Upper lobe of left lung (tissue), 4 donors: ENCODE data around the gene CACNA1D.

Source experiments
- CTCF ChIP-seq, 6 experiments: fragments of 450-650 bp in 4 of 6; fragments of 200-600 bp in 2 of 6; sonication (generic) in 2 of 6; IDR thresholded peaks; one replicate each; pipeline ENCODE4 v1.5.1; 2016 to 2019; ENCODE audit warnings: antibody characterized with exemption in 6 of 6
- EP300 ChIP-seq, 4 donors: sonication (generic); formaldehyde crosslinking; IDR thresholded peaks; one replicate each; pipeline ENCODE4 v1.5.1; 2017; ENCODE audit warnings: antibody characterized with exemption in 4 of 4, control low read depth in 2 of 4

GRCh38 chr3:53809267-53809666 lies 314.9 kb downstream of the CACNA1D start:
- TF ChIP-seq EP300 (IDR thresholded peaks at IDR 0.05) (no peak), CTCF (IDR thresholded peaks at IDR 0.05) (no peak)
